ENCODE data around the gene KCNAB1. TPM values are rescaled to one million over a fixed set of nuclear protein-coding genes. Genes with fewer than 3 reads are reported as not detected.
A peak's percentile ranks its signal among the peaks of the same experiment; 100 is the strongest.

The KCNAB1 gene
- total RNA-seq, 1 donor from 2014 or later = 6.3 TPM

- no peak for DNase-seq
Observed at GRCh38 chr3:156498307-156498706, 377.9 kb downstream of the KCNAB1 start.

- no peak for DNase-seq
Observed at GRCh38 chr3:156507285-156507684, 386.9 kb downstream of the KCNAB1 start.

GRCh38 chr3:156509189-156510174 is 389.1 kb downstream of the KCNAB1 start:
- peak; percentile 64 for DNase-seq

GRCh38 chr3:156511987-156512677 is 391.8 kb downstream of the KCNAB1 start:
- DNase-seq = no peak

- DNase-seq = no peak
Observed at GRCh38 chr3:156513619-156514018, 393.2 kb downstream of the KCNAB1 start.

GRCh38 chr3:156516284-156516683 is 395.9 kb downstream of the KCNAB1 start:
- no peak for DNase-seq

- DNase-seq = no peak
Observed at GRCh38 chr3:156516961-156517360, 396.6 kb downstream of the KCNAB1 start.

- DNase-seq = no peak
Observed at GRCh38 chr3:156518726-156519125, 398.3 kb downstream of the KCNAB1 start.

- no peak for DNase-seq
Observed at GRCh38 chr3:156519758-156520162, 399.4 kb downstream of the KCNAB1 start.

- DNase-seq = no peak
Observed at GRCh38 chr3:156522673-156523072, 402.3 kb downstream of the KCNAB1 start.

GRCh38 chr3:156525808-156526207 is 405.4 kb downstream of the KCNAB1 start:
- DNase-seq = no peak

- no peak for DNase-seq
Observed at GRCh38 chr3:156527060-156527459, 406.7 kb downstream of the KCNAB1 start.

- DNase-seq = no peak
Observed at GRCh38 chr3:156530980-156531379, 410.6 kb downstream of the KCNAB1 start.

- DNase-seq = no peak
Observed at GRCh38 chr3:156532730-156533129, 412.4 kb downstream of the KCNAB1 start.

- no peak for DNase-seq
Observed at GRCh38 chr3:156533205-156533604, 412.8 kb downstream of the KCNAB1 start.

GRCh38 chr3:156535162-156535627 is 414.8 kb downstream of the KCNAB1 start:
- DNase-seq = peak; percentile 82

- DNase-seq = no peak
Observed at GRCh38 chr3:156535798-156536197, 415.4 kb downstream of the KCNAB1 start.

- no peak for DNase-seq
Observed at GRCh38 chr3:156536524-156537316, 416.3 kb downstream of the KCNAB1 start.

GRCh38 chr3:156539051-156539450 is 418.7 kb downstream of the KCNAB1 start:
- DNase-seq = no peak

GRCh38 chr3:156539802-156540201 is 419.4 kb downstream of the KCNAB1 start:
- DNase-seq = no peak

GRCh38 chr3:156542101-156543042 is 422.0 kb downstream of the KCNAB1 start:
- no peak for DNase-seq
